H54 (cell line): Measurements from ENCODE around the gene S100G.

Source experiments
- DNase-seq: peaks from one replicate; pipeline ENCODE4 v3.0.0; 2011; ENCODE audit warnings: low spot score, mixed read lengths; ENCODE audit not compliant: insufficient read length
- FAIRE-seq: peaks from 3 replicates; lab custom pipeline; 2011; peaks lifted over from hg19 to GRCh38; lab: Jason Lieb, UNC
- POLR2A ChIP-seq: IDR thresholded peaks from 2 replicates; pipeline ENCODE4 v1.6.1; 2011; ENCODE audit warnings: low read depth, mild to moderate bottlenecking, low read length

The S100G gene

GRCh38 chrX:16633754-16634153 is 16.2 kb upstream of the S100G start:
- DNase-seq, result no peak
- no peak for TF ChIP-seq POLR2A
- no peak for FAIRE-seq

GRCh38 chrX:16635040-16635439 is 14.9 kb upstream of the S100G start:
- DNase-seq (no peak), FAIRE-seq (no peak)
- no peak for TF ChIP-seq POLR2A

GRCh38 chrX:16635596-16635995 is 14.4 kb upstream of the S100G start:
- DNase-seq (no peak), FAIRE-seq (no peak)

GRCh38 chrX:16638533-16638932 is 11.4 kb upstream of the S100G start:
- DNase-seq (no peak), FAIRE-seq (no peak)
- TF ChIP-seq POLR2A, result no peak

More at GRCh38 chrX:16635596-16635995, 14.4 kb upstream of the S100G start:
- TF ChIP-seq POLR2A, result no peak

- DNase-seq (no peak), FAIRE-seq (no peak)
- no peak for TF ChIP-seq POLR2A
Measured at GRCh38 chrX:16639966-16640365, 10.0 kb upstream of the S100G start.

GRCh38 chrX:16640823-16641222 is 9.1 kb upstream of the S100G start:
- FAIRE-seq (no peak), DNase-seq (no peak)
- TF ChIP-seq POLR2A, result no peak

GRCh38 chrX:16643176-16643575 is 6.8 kb upstream of the S100G start:
- DNase-seq, result no peak
- no peak for TF ChIP-seq POLR2A
- FAIRE-seq, result no peak

GRCh38 chrX:16646366-16647138 is 3.4 kb upstream of the S100G start:
- no peak for TF ChIP-seq POLR2A
- FAIRE-seq, result no peak
- DNase-seq, result no peak

GRCh38 chrX:16651391-16652024 is 1.6 kb downstream of the S100G start:
- DNase-seq (no peak), FAIRE-seq (no peak)
- TF ChIP-seq POLR2A, result no peak

- no peak for TF ChIP-seq POLR2A
- DNase-seq (no peak), FAIRE-seq (no peak)
Measured at GRCh38 chrX:16653424-16653823, 3.5 kb downstream of the S100G start.

- FAIRE-seq (no peak), DNase-seq (no peak)
- TF ChIP-seq POLR2A, result no peak
Measured at GRCh38 chrX:16654093-16654492, 4.1 kb downstream of the S100G start.

- FAIRE-seq, result no peak
- DNase-seq, result no peak
- TF ChIP-seq POLR2A, result no peak
Measured at GRCh38 chrX:16658284-16658683, 8.3 kb downstream of the S100G start.

- no peak for TF ChIP-seq POLR2A
- FAIRE-seq (no peak), DNase-seq (no peak)
Measured at GRCh38 chrX:16659321-16659720, 9.4 kb downstream of the S100G start.

GRCh38 chrX:16661495-16661894 is 11.5 kb downstream of the S100G start:
- DNase-seq (no peak), FAIRE-seq (no peak)
- TF ChIP-seq POLR2A, result no peak

- FAIRE-seq (no peak), DNase-seq (no peak)
- TF ChIP-seq POLR2A, result no peak
Measured at GRCh38 chrX:16662402-16662801, 12.4 kb downstream of the S100G start.
